ENCODE data around the gene TIMM17B.

DNA sequence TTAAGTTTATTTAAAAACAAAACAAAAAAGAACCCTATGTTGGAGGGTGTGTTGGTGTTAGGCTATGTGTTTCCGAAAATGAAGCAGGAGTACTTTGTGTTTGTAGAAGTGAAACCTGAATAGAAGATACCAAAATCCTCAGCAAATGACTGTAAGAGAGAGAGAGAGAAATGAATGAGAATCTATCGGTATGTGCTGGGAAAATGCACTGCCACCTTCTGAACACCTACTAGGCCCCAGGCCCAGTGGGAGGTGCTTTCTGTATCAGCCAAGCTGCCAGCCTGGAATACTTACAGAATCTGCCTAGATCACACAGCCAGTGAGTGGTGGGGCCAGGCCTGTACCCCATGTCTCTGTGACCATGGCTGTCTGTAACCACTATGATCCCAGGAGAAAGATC is 36.2 kb upstream of the TIMM17B start:
- TF ChIP-seq, protein P1, sequence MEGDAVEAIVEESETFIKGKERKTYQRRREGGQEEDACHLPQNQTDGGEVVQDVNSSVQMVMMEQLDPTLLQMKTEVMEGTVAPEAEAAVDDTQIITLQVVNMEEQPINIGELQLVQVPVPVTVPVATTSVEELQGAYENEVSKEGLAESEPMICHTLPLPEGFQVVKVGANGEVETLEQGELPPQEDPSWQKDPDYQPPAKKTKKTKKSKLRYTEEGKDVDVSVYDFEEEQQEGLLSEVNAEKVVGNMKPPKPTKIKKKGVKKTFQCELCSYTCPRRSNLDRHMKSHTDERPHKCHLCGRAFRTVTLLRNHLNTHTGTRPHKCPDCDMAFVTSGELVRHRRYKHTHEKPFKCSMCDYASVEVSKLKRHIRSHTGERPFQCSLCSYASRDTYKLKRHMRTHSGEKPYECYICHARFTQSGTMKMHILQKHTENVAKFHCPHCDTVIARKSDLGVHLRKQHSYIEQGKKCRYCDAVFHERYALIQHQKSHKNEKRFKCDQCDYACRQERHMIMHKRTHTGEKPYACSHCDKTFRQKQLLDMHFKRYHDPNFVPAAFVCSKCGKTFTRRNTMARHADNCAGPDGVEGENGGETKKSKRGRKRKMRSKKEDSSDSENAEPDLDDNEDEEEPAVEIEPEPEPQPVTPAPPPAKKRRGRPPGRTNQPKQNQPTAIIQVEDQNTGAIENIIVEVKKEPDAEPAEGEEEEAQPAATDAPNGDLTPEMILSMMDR (IDR thresholded peaks at IDR 0.05), result no peak
- no peak for TF ChIP-seq POLR2A (IDR thresholded peaks at IDR 0.05)

All from tibial nerve (tissue), 3 donors.